Endothelial cell of umbilical vein (primary cell): ENCODE results near the gene KLF1.
A peak's percentile ranks its signal among the peaks of the same experiment; 100 is the strongest.

Experiments
- EZH2 ChIP-seq: IDR thresholded peaks from 2 replicates; pipeline ENCODE4 v1.6.1; 2012; ENCODE audit warnings: borderline replicate concordance, low read depth, mild to moderate bottlenecking, moderate library complexity, low read length, inconsistent platforms; ENCODE audit not compliant: severe bottlenecking
- GATA2 ChIP-seq: IDR thresholded peaks from 2 replicates; pipeline ENCODE4 v1.7.0; 2011; ENCODE audit warnings: low read depth, mild to moderate bottlenecking, moderate library complexity, mixed read lengths, low read length; ENCODE audit not compliant: insufficient read length, insufficient read depth
- JUN ChIP-seq: IDR thresholded peaks from 2 replicates; pipeline ENCODE4 v1.6.1; 2011; ENCODE audit warnings: borderline replicate concordance, low read depth; ENCODE audit not compliant: insufficient read length, insufficient read depth
- MYC ChIP-seq: IDR thresholded peaks from one replicate; pipeline ENCODE4 v1.6.1; 2011; ENCODE audit warnings: mild to moderate bottlenecking, low read depth, low read length
- POLR2A ChIP-seq: IDR thresholded peaks from 2 replicates; pipeline ENCODE4 v1.6.1; 2012; ENCODE audit warnings: low read depth, mild to moderate bottlenecking, control low read depth, low read length
- POLR2AphosphoS5 ChIP-seq: IDR thresholded peaks from 2 replicates; pipeline ENCODE4 v1.6.1; 2012; ENCODE audit warnings: low read depth, mild to moderate bottlenecking, control low read depth, low read length, moderate library complexity; ENCODE audit not compliant: insufficient read depth
- TF ChIP-seq, protein P1 (sequence below), 2 donors: IDR thresholded peaks; 1 replicate in 1 of 2; 2 replicates in 1 of 2; pipeline ENCODE4 v1.5.1; 2011; ENCODE audit warnings: low read length in 2 of 2, mild to moderate bottlenecking in 2 of 2, moderate library complexity in 2 of 2, control low read depth in 1 of 2, inconsistent platforms in 1 of 2, low read depth in 1 of 2; ENCODE audit not compliant: insufficient read depth in 1 of 2; ENCODE audit errors: extremely low read depth in 1 of 2

DNA sequence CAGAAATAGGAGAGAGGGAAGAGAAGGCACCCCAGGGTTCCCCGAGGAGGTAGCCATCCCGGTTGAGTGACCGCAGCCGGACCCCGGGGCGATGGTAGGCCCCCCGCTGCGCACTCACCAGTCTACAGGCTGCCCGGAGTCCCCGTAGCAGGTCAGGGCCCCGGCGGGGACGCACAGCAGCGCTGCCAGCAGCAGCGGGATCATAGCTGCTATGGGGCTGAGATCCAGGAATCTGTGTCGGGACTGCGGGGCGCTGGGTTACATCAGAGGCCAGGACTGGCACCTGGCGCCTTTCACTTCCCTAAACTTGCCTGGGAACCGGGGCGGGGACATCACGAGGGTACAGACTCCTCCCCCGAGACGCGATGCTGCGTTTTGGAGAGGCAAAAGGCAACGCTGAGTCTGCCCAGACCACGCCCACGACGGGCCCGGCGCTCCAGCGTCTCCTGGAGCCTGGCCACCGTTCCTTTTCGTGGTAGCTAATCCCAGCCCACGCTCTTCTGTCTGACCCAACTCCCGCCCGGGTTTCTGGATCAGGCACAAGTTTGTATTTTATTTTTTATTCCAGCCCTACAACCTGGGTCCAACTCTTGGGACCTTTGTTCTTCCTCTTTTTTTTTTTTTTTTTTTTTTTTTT is 5.7 kb downstream of the KLF1 start, which contains the start of gene DNASE2:
- TF ChIP-seq POLR2A (peak; percentile 36), POLR2AphosphoS5 (peak; percentile 54), JUN (no peak), MYC (no peak), EZH2 (no peak), GATA2 (no peak)
- TF ChIP-seq, protein P1, sequence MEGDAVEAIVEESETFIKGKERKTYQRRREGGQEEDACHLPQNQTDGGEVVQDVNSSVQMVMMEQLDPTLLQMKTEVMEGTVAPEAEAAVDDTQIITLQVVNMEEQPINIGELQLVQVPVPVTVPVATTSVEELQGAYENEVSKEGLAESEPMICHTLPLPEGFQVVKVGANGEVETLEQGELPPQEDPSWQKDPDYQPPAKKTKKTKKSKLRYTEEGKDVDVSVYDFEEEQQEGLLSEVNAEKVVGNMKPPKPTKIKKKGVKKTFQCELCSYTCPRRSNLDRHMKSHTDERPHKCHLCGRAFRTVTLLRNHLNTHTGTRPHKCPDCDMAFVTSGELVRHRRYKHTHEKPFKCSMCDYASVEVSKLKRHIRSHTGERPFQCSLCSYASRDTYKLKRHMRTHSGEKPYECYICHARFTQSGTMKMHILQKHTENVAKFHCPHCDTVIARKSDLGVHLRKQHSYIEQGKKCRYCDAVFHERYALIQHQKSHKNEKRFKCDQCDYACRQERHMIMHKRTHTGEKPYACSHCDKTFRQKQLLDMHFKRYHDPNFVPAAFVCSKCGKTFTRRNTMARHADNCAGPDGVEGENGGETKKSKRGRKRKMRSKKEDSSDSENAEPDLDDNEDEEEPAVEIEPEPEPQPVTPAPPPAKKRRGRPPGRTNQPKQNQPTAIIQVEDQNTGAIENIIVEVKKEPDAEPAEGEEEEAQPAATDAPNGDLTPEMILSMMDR (IDR thresholded peaks at IDR 0.05; ENCODE audit: extremely low read depth in 1 of 2, insufficient read depth in 1 of 2, low read depth in 1 of 2, low read length in 2 of 2) = no peak
